ENCODE results near the gene ADAMTSL2.
A peak's percentile ranks its signal among the peaks of the same experiment; 100 is the strongest.

Gene ADAMTSL2

GRCh38 chr9:133490865-133491655 is 43.4 kb upstream of the ADAMTSL2 start:
- Histone ChIP-seq H3K14ac (ENCODE audit: low read length) (no peak overlapping the region), H4K91ac (ENCODE audit: low read depth, low read length, poor library complexity) (no peak overlapping the region), H3K27ac (replicated peaks; ENCODE audit: low read length) (no peak overlapping the region), H2AFZ (ENCODE audit: low read length) (no peak overlapping the region), H3K4ac (ENCODE audit: low read length) (no peak overlapping the region), H3K18ac (ENCODE audit: low read length) (no peak overlapping the region), H3K27me3 (ENCODE audit: control insufficient read depth in 3 of 3, insufficient read depth in 3 of 3, low read depth in 1 of 3, low read length in 3 of 3) (peaks cover 0 to 35% (median 7%) of the 10 kb centered on the region in 3 experiments), H3K4me3 (ENCODE audit: low read length in 2 of 2) (no peak overlapping the region), H2BK120ac (ENCODE audit: low read depth, low read length) (no peak overlapping the region), H3K4me2 (ENCODE audit: insufficient read depth, low read length, poor library complexity, severe bottlenecking) (no peak overlapping the region), H3K9ac (ENCODE audit: low read depth, low read length, poor library complexity) (no peak overlapping the region), H3K23ac (ENCODE audit: low read depth, low read length, poor library complexity) (no peak overlapping the region), H3K9me3 (replicated peaks in 1 of 2; ENCODE audit: control insufficient read depth in 2 of 2, insufficient read depth in 1 of 2, low read depth in 1 of 2, low read length in 2 of 2) (peaks cover 0 to 8% of the 10 kb centered on the region in 2 donors), H3K79me1 (ENCODE audit: low read depth, low read length) (no peaks in the 10 kb centered on the region), H3K36me3 (replicated peaks in 1 of 2; ENCODE audit: control insufficient read depth in 2 of 2, insufficient read depth in 2 of 2, low read length in 2 of 2) (peaks cover 0 to 5% of the 10 kb centered on the region in 2 donors), H3K4me1 (ENCODE audit: control insufficient read depth in 2 of 2, insufficient read depth in 1 of 2, low read depth in 1 of 2, low read length in 2 of 2) (peaks cover 3 to 12% of the 10 kb centered on the region in 2 donors), H2AK5ac (ENCODE audit: low read depth, low read length) (no peak overlapping the region), H2BK15ac (ENCODE audit: low read length) (no peak overlapping the region), H2BK12ac (ENCODE audit: low read length) (no peak overlapping the region), H4K8ac (ENCODE audit: low read depth, low read length) (no peak overlapping the region), H2BK5ac (ENCODE audit: low read length) (no peak overlapping the region)
- no peak for DNase-seq (ENCODE audit: low spot score)
- WGBS, 2 donors (ENCODE audit: extremely low coverage in 2 of 2, insufficient read length in 2 of 2, insufficient replicate concordance in 1 of 2): no CpG with 5 or more reads among the region's 12 CpGs

GRCh38 chr9:133491656-133491925 is 42.9 kb upstream of the ADAMTSL2 start:
- Histone ChIP-seq H3K36me3 (replicated peaks in 1 of 2; ENCODE audit: control insufficient read depth in 2 of 2, insufficient read depth in 2 of 2, low read length in 2 of 2) (peaks cover 0 to 6% of the 10 kb centered on the region in 2 donors), H3K4ac (ENCODE audit: low read length) (no peak overlapping the region), H3K23ac (ENCODE audit: low read depth, low read length, poor library complexity) (no peak overlapping the region), H2BK120ac (ENCODE audit: low read depth, low read length) (no peak overlapping the region), H3K9me3 (replicated peaks in 1 of 2; ENCODE audit: control insufficient read depth in 2 of 2, insufficient read depth in 1 of 2, low read depth in 1 of 2, low read length in 2 of 2) (peaks cover 0 to 9% of the 10 kb centered on the region in 2 donors), H2BK12ac (ENCODE audit: low read length) (no peak overlapping the region), H2AFZ (ENCODE audit: low read length) (no peak overlapping the region), H3K4me3 (ENCODE audit: low read length in 2 of 2) (no peak overlapping the region), H3K4me1 (ENCODE audit: control insufficient read depth in 2 of 2, insufficient read depth in 1 of 2, low read depth in 1 of 2, low read length in 2 of 2) (peaks cover 6 to 13% of the 10 kb centered on the region in 2 donors), H3K18ac (ENCODE audit: low read length) (no peak overlapping the region), H3K79me1 (ENCODE audit: low read depth, low read length) (no peaks in the 10 kb centered on the region), H2BK15ac (ENCODE audit: low read length) (no peak overlapping the region), H3K14ac (ENCODE audit: low read length) (no peak overlapping the region), H3K27me3 (ENCODE audit: control insufficient read depth in 3 of 3, insufficient read depth in 3 of 3, low read depth in 1 of 3, low read length in 3 of 3) (peaks cover 0 to 40% (median 8%) of the 10 kb centered on the region in 3 experiments), H2AK5ac (ENCODE audit: low read depth, low read length) (no peak overlapping the region), H3K9ac (ENCODE audit: low read depth, low read length, poor library complexity) (no peak overlapping the region), H2BK5ac (ENCODE audit: low read length) (no peak overlapping the region), H3K4me2 (ENCODE audit: insufficient read depth, low read length, poor library complexity, severe bottlenecking) (no peak overlapping the region), H3K27ac (replicated peaks; ENCODE audit: low read length) (no peak overlapping the region), H4K91ac (ENCODE audit: low read depth, low read length, poor library complexity) (no peak overlapping the region), H4K8ac (ENCODE audit: low read depth, low read length) (no peak overlapping the region)
- no CpG with 5 or more reads among the region's 8 CpGs for WGBS, 2 donors (ENCODE audit: extremely low coverage in 2 of 2, insufficient read length in 2 of 2, insufficient replicate concordance in 1 of 2)
- DNase-seq (ENCODE audit: low spot score): no peak

- H2BK15ac ChIP-seq (ENCODE audit: low read length): no peak overlapping the region
- H4K91ac ChIP-seq (ENCODE audit: low read depth, low read length, poor library complexity): no peak overlapping the region
- DNase-seq (ENCODE audit: low spot score): no peak
- H2AFZ ChIP-seq (ENCODE audit: low read length): peak overlapping the region; percentile 75
- no peak overlapping the region for H2BK5ac ChIP-seq (ENCODE audit: low read length)
- H2BK12ac ChIP-seq (ENCODE audit: low read length): peak overlapping the region; percentile 82
- H3K4me3 ChIP-seq (ENCODE audit: low read length in 2 of 2): no peak overlapping the region
- no peak overlapping the region for H3K23ac ChIP-seq (ENCODE audit: low read depth, low read length, poor library complexity)
- no peak overlapping the region for H4K8ac ChIP-seq (ENCODE audit: low read depth, low read length)
- peak overlapping the region; percentile 89 for H2AK5ac ChIP-seq (ENCODE audit: low read depth, low read length)
- peak overlapping the region; percentile 8 for H3K14ac ChIP-seq (ENCODE audit: low read length)
- H3K9ac ChIP-seq (ENCODE audit: low read depth, low read length, poor library complexity): no peak overlapping the region
- H3K79me1 ChIP-seq (ENCODE audit: low read depth, low read length): no peaks in the 10 kb centered on the region
- H3K4ac ChIP-seq (ENCODE audit: low read length): no peak overlapping the region
- peaks cover 0 to 9% of the 10 kb centered on the region in 2 donors for H3K9me3 ChIP-seq (replicated peaks in 1 of 2; ENCODE audit: control insufficient read depth in 2 of 2, insufficient read depth in 1 of 2, low read depth in 1 of 2, low read length in 2 of 2)
- no CpG with 5 or more reads among the region's 33 CpGs for WGBS, 2 donors (ENCODE audit: extremely low coverage in 2 of 2, insufficient read length in 2 of 2, insufficient replicate concordance in 1 of 2)
- peaks cover 0 to 46% (median 8%) of the 10 kb centered on the region in 3 experiments for H3K27me3 ChIP-seq (ENCODE audit: control insufficient read depth in 3 of 3, insufficient read depth in 3 of 3, low read depth in 1 of 3, low read length in 3 of 3)
- H3K36me3 ChIP-seq (replicated peaks in 1 of 2; ENCODE audit: control insufficient read depth in 2 of 2, insufficient read depth in 2 of 2, low read length in 2 of 2): peaks cover 0 to 6% of the 10 kb centered on the region in 2 donors
- no peak overlapping the region for H2BK120ac ChIP-seq (ENCODE audit: low read depth, low read length)
- peak overlapping the region; percentile 71 for H3K18ac ChIP-seq (ENCODE audit: low read length)
- peaks cover 6 to 20% of the 10 kb centered on the region in 2 donors for H3K4me1 ChIP-seq (ENCODE audit: control insufficient read depth in 2 of 2, insufficient read depth in 1 of 2, low read depth in 1 of 2, low read length in 2 of 2)
- H3K4me2 ChIP-seq (ENCODE audit: insufficient read depth, low read length, poor library complexity, severe bottlenecking): no peak overlapping the region
- no peak overlapping the region for H3K27ac ChIP-seq (replicated peaks; ENCODE audit: low read length)
Measured at GRCh38 chr9:133492061-133493021, 42.2 kb upstream of the ADAMTSL2 start.

- Histone ChIP-seq H3K4me1 (ENCODE audit: control insufficient read depth in 2 of 2, insufficient read depth in 1 of 2, low read depth in 1 of 2, low read length in 2 of 2) (peaks cover 7 to 20% of the 10 kb centered on the region in 2 donors), H3K27ac (replicated peaks; ENCODE audit: low read length) (no peak overlapping the region), H4K8ac (ENCODE audit: low read depth, low read length) (peak overlapping the region; percentile 65), H3K4me2 (ENCODE audit: insufficient read depth, low read length, poor library complexity, severe bottlenecking) (no peak overlapping the region), H2AK5ac (ENCODE audit: low read depth, low read length) (peak overlapping the region; percentile 89), H3K4me3 (ENCODE audit: low read length in 2 of 2) (no peak overlapping the region), H3K18ac (ENCODE audit: low read length) (peak overlapping the region; percentile 80), H3K36me3 (replicated peaks in 1 of 2; ENCODE audit: control insufficient read depth in 2 of 2, insufficient read depth in 2 of 2, low read length in 2 of 2) (peaks cover 0 to 7% of the 10 kb centered on the region in 2 donors), H2AFZ (ENCODE audit: low read length) (peak overlapping the region; percentile 75), H3K27me3 (ENCODE audit: control insufficient read depth in 3 of 3, insufficient read depth in 3 of 3, low read depth in 1 of 3, low read length in 3 of 3) (peaks cover 0 to 52% (median 9%) of the 10 kb centered on the region in 3 experiments), H2BK15ac (ENCODE audit: low read length) (peak overlapping the region; percentile 58), H3K9ac (ENCODE audit: low read depth, low read length, poor library complexity) (peak overlapping the region; percentile 21), H2BK12ac (ENCODE audit: low read length) (peak overlapping the region; percentile 90), H3K14ac (ENCODE audit: low read length) (peak overlapping the region; percentile 56), H2BK5ac (ENCODE audit: low read length) (no peak overlapping the region), H3K23ac (ENCODE audit: low read depth, low read length, poor library complexity) (no peak overlapping the region), H2BK120ac (ENCODE audit: low read depth, low read length) (peak overlapping the region; percentile 87), H3K9me3 (replicated peaks in 1 of 2; ENCODE audit: control insufficient read depth in 2 of 2, insufficient read depth in 1 of 2, low read depth in 1 of 2, low read length in 2 of 2) (peaks cover 0 to 10% of the 10 kb centered on the region in 2 donors), H3K4ac (ENCODE audit: low read length) (peak overlapping the region; percentile 23), H3K79me1 (ENCODE audit: low read depth, low read length) (no peaks in the 10 kb centered on the region), H4K91ac (ENCODE audit: low read depth, low read length, poor library complexity) (no peak overlapping the region)
- WGBS, 2 donors (ENCODE audit: extremely low coverage in 2 of 2, insufficient read length in 2 of 2, insufficient replicate concordance in 1 of 2): no CpG with 5 or more reads among the region's 11 CpGs
- DNase-seq (ENCODE audit: low spot score): no peak
Measured at GRCh38 chr9:133493428-133493827, 41.1 kb upstream of the ADAMTSL2 start.
